GM12878 (cell line): ENCODE results near the gene CDPF1. TPM values are rescaled to one million over a fixed set of nuclear protein-coding genes. Genes with fewer than 3 reads are reported as not detected.

Experiments
- ATAC-seq: fragments of 200-7000 bp; cut with Tn5 transposase; 3 replicates; pipeline ENCODE4 v1.9.1; 2020; ENCODE audit warnings: mild to moderate bottlenecking, moderate library complexity
- BruUV-seq: library from RNA; stranded (reverse); fragments of 400-500 nt; replicated peaks from 2 replicates; lab custom pipeline; 2021; lab: Mats Ljungman, UMichigan
- CTCF ChIA-PET: fragments of 300-600 bp; sonication (Branson Sonifier 250); formaldehyde crosslinking; extraction: SDS; loops from one replicate; lab custom pipeline; 2021; ENCODE audit warnings: inconsistent platforms; lab: Yijun Ruan, JAX
- POLR2A ChIA-PET: fragments of 350-600 bp; formaldehyde crosslinking; extraction: SDS; loops from one replicate; lab custom pipeline; 2021; ENCODE audit warnings: inconsistent platforms; lab: Charles Lee
- RAD21 ChIA-PET: fragments of 300-600 bp; sonication (Branson Sonifier 250); formaldehyde crosslinking; loops from one replicate; lab custom pipeline; 2023; ENCODE audit warnings: antibody characterized with exemption; ENCODE audit not compliant: unreplicated experiment; lab: Charles Lee
- SMC1A ChIA-PET: fragments of 300-600 bp; sonication (Branson Sonifier 250); formaldehyde crosslinking; loops from one replicate; lab custom pipeline; 2023; ENCODE audit not compliant: unreplicated experiment, uncharacterized antibody; lab: Charles Lee
- DNase-seq: peaks from one replicate; pipeline ENCODE4 v3.0.0-alpha.2; 2011; ENCODE audit warnings: low read depth, low spot score
- FAIRE-seq: peaks from 3 replicates; lab custom pipeline; 2011; peaks lifted over from hg19 to GRCh38; lab: Jason Lieb, UNC
- H2AFZ ChIP-seq: 2 replicates; pipeline ENCODE4 v1.6.0; 2011; ENCODE audit warnings: low read depth, low read length, control low read depth; ENCODE audit not compliant: control insufficient read depth
- H3K27ac ChIP-seq: 2 replicates; pipeline ENCODE4 v1.5.1; 2011; ENCODE audit warnings: control low read depth; ENCODE audit not compliant: control insufficient read depth, insufficient read depth
- H3K27me3 ChIP-seq, 2 experiments: replicated peaks in 1 of 2; 2 replicates each; pipeline versions ENCODE4 v1.6.0 to v1.6.1; 2011; ENCODE audit warnings: low read length in 1 of 2; ENCODE audit not compliant: control insufficient read depth in 2 of 2, insufficient read depth in 2 of 2
- H3K36me3 ChIP-seq, 2 experiments: 2 replicates each; pipeline ENCODE4 v1.5.1; 2011; ENCODE audit warnings: low read length in 1 of 2; ENCODE audit not compliant: control insufficient read depth in 2 of 2, insufficient read depth in 2 of 2
- H3K4me1 ChIP-seq: 2 replicates; pipeline ENCODE4 v1.6.1; 2011; ENCODE audit warnings: mild to moderate bottlenecking, low read length, moderate library complexity, mixed read lengths; ENCODE audit not compliant: control insufficient read depth, insufficient read depth
- H3K4me2 ChIP-seq: 2 replicates; pipeline ENCODE4 v1.6.0; 2011; ENCODE audit warnings: control low read depth; ENCODE audit not compliant: control insufficient read depth, insufficient read depth
- H3K4me3 ChIP-seq: fragments of 200-600 bp; sonication (generic); 2 replicates; pipeline ENCODE4 v1.5.1; 2016
- H3K79me2 ChIP-seq: 2 replicates; pipeline ENCODE4 v1.6.0; 2011; ENCODE audit warnings: low read length; ENCODE audit not compliant: control insufficient read depth, insufficient read depth
- H3K9ac ChIP-seq: 2 replicates; pipeline ENCODE4 v1.8.0; 2011; ENCODE audit warnings: low read length, control low read depth, mixed read lengths; ENCODE audit not compliant: control insufficient read depth, insufficient read depth
- H3K9me3 ChIP-seq: replicated peaks from 3 replicates; pipeline ENCODE4 v1.5.1; 2011; ENCODE audit warnings: mild to moderate bottlenecking, low read length; ENCODE audit not compliant: control insufficient read depth, insufficient read depth
- H4K20me1 ChIP-seq: 2 replicates; pipeline ENCODE4 v1.6.0; 2011; ENCODE audit not compliant: control insufficient read depth, insufficient read depth
- CBX5 ChIP-seq: sonication (generic); IDR thresholded peaks from 2 replicates; pipeline ENCODE4 v1.6.1; 2016; ENCODE audit warnings: low read depth, moderate library complexity, mild to moderate bottlenecking, inconsistent platforms
- CREB1 ChIP-seq: IDR thresholded peaks from 2 replicates; pipeline ENCODE4 v1.6.1; 2012; ENCODE audit warnings: low read depth, mild to moderate bottlenecking, inconsistent platforms
- ESRRA ChIP-seq: IDR thresholded peaks from 2 replicates; pipeline ENCODE4 v1.6.1; 2012; ENCODE audit warnings: mild to moderate bottlenecking, low read length, improper control_type of control experiment
- GABPA ChIP-seq: IDR thresholded peaks from 2 replicates; pipeline ENCODE4 v1.6.1; 2014; ENCODE audit warnings: antibody characterized with exemption, low read depth, mild to moderate bottlenecking, inconsistent platforms
- HCFC1 ChIP-seq: fragments of 150-350 bp; IDR thresholded peaks from 2 replicates; pipeline ENCODE4 v1.6.1; 2014; ENCODE audit warnings: low read length
- MTA3 ChIP-seq: IDR thresholded peaks from 2 replicates; pipeline ENCODE4 v1.6.1; 2012; ENCODE audit warnings: low read length, inconsistent platforms, borderline replicate concordance
- NFXL1 ChIP-seq: fragments of 450-650 bp; IDR thresholded peaks from 2 replicates; pipeline ENCODE4 v1.6.1; 2017; ENCODE audit warnings: antibody characterized with exemption, mild to moderate bottlenecking, borderline replicate concordance
- NFYB ChIP-seq: IDR thresholded peaks from 2 replicates; pipeline ENCODE4 v1.6.1; 2011; ENCODE audit warnings: low read depth, mild to moderate bottlenecking, low read length, improper control_type of control experiment, moderate library complexity; ENCODE audit not compliant: insufficient read depth
- NR2F1 ChIP-seq: fragments of 450-650 bp; conservative IDR thresholded peaks from 2 replicates; pipeline ENCODE4 v1.6.1; 2017; ENCODE audit warnings: mild to moderate bottlenecking
- POU2F2 ChIP-seq: IDR thresholded peaks from 3 replicates; pipeline ENCODE4 v1.6.1; 2011; ENCODE audit warnings: low read depth, mild to moderate bottlenecking, low read length, borderline replicate concordance
- RFX5 ChIP-seq: IDR thresholded peaks from 2 replicates; pipeline ENCODE4 v1.6.1; 2011; ENCODE audit warnings: low read depth, low read length, improper control_type of control experiment
- RUNX3 ChIP-seq: IDR thresholded peaks from 2 replicates; pipeline ENCODE4 v1.6.1; 2012; ENCODE audit warnings: low read length, inconsistent platforms
- SPI1 ChIP-seq: IDR thresholded peaks from 2 replicates; pipeline ENCODE4 v1.6.1; 2011; ENCODE audit warnings: low read depth, mild to moderate bottlenecking, low read length, moderate library complexity, borderline replicate concordance; ENCODE audit not compliant: insufficient read depth
- SREBF1 ChIP-seq: IDR thresholded peaks from 2 replicates; pipeline ENCODE4 v1.6.1; 2012; ENCODE audit warnings: mild to moderate bottlenecking, low read length
- SRF ChIP-seq, 2 experiments: IDR thresholded peaks; 2 replicates each; pipeline ENCODE4 v1.6.1; 2011; ENCODE audit warnings: low read depth in 2 of 2, low read length in 2 of 2, mild to moderate bottlenecking in 1 of 2, moderate library complexity in 1 of 2
- WGBS: methylation state at CpG from one replicate; pipeline ENCODE4 v1.1.6; 2016; ENCODE audit warnings: low lambda C conversion rate; ENCODE audit not compliant: insufficient replicate concordance, insufficient coverage; ENCODE audit errors: missing lambda C conversion rate; 5-methylcytosine and 5-hydroxymethylcytosine counted together
- in situ Hi-C: fragments of 300-500 bp; cut with MboI; formaldehyde crosslinking; loops from 9 replicates; pipeline ENCODE4 v1.14.3; 2018; ENCODE audit warnings: mixed read lengths
- intact Hi-C: fragments of 100-400 bp; cut with micrococcal nuclease; formaldehyde crosslinking; loops from one replicate; pipeline ENCODE4 v1.14.2; 2022; ENCODE audit not compliant: unreplicated experiment
- polyA plus RNA-seq, 11 experiments: library from polyadenylated mRNA; depleted of rRNA in 4 of 11; unstranded in 6 of 11; stranded (reverse) in 5 of 11; fragments of >200 nt; fragmentation: Nextera tagmentation in 4 of 11; fragmentation: Illumina TruSeq in 1 of 11; extraction: Ambion mirVana in 4 of 11; extraction: Trizol in 1 of 11; gene quantifications; 1 replicate in 1 of 11; 2 replicates in 10 of 11; pipeline versions ENCODE4 v1.2.1 to v1.2.3, GENCODE V29; 2011 to 2016; ENCODE audit warnings: inconsistent platforms in 2 of 11, missing spikeins in 2 of 11, low read depth in 1 of 11
- total RNA-seq, 4 experiments: library from RNA; depleted of rRNA in 3 of 4; stranded (reverse); fragments of >200 nt in 3 of 4; fragmentation: Illumina TruSeq in 1 of 4; extraction: Trizol in 1 of 4; gene quantifications; 2 replicates each; pipeline versions ENCODE4 v1.2.1 to v1.2.3, GENCODE V29; 2013 to 2021
- TF ChIP-seq, protein P1 (sequence below): fragments of 150-350 bp; IDR thresholded peaks from 2 replicates; pipeline ENCODE4 v1.6.1; 2016; ENCODE audit warnings: low read depth, low read length
- TF ChIP-seq, protein P2 (sequence below), 3 experiments: IDR thresholded peaks in 2 of 3; conservative IDR thresholded peaks in 1 of 3; 2 replicates each; pipeline ENCODE4 v1.5.1; 2011; ENCODE audit warnings: low read depth in 3 of 3, low read length in 3 of 3, mild to moderate bottlenecking in 3 of 3, control low read depth in 2 of 3, moderate library complexity in 2 of 3, inconsistent platforms in 1 of 3, mixed read lengths in 1 of 3; ENCODE audit not compliant: control insufficient read depth in 2 of 3, insufficient read depth in 1 of 3; ENCODE audit errors: extremely low read depth in 1 of 3

Gene CDPF1
- total and polyA plus RNA-seq, 10 of the 15 experiments (the other 5 are each of a cell fraction or from before 2014, with no cell fraction given): 1.0 to 22.4 (median 7.9) TPM

DNA sequence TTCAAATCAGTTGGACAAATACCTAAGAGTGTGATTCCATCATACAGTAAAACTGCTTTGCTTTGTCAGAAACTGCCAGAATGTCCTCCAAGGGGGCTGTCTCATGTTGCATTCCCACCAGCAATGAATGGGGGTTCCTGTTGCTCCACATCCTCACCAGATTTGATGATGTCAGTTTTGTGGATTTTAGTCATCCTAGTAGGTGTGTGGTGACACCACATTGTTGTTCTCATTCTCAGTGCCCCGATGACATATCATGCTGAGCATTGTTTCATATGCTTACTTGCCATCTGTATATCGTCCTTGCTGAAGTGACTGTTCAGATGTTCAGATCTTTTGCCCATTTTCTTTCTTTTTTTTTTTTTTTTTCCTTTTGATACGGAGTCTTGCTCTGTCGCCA, 37.0 kb downstream of the CDPF1 start (continued):
- TF ChIP-seq, protein P1, sequence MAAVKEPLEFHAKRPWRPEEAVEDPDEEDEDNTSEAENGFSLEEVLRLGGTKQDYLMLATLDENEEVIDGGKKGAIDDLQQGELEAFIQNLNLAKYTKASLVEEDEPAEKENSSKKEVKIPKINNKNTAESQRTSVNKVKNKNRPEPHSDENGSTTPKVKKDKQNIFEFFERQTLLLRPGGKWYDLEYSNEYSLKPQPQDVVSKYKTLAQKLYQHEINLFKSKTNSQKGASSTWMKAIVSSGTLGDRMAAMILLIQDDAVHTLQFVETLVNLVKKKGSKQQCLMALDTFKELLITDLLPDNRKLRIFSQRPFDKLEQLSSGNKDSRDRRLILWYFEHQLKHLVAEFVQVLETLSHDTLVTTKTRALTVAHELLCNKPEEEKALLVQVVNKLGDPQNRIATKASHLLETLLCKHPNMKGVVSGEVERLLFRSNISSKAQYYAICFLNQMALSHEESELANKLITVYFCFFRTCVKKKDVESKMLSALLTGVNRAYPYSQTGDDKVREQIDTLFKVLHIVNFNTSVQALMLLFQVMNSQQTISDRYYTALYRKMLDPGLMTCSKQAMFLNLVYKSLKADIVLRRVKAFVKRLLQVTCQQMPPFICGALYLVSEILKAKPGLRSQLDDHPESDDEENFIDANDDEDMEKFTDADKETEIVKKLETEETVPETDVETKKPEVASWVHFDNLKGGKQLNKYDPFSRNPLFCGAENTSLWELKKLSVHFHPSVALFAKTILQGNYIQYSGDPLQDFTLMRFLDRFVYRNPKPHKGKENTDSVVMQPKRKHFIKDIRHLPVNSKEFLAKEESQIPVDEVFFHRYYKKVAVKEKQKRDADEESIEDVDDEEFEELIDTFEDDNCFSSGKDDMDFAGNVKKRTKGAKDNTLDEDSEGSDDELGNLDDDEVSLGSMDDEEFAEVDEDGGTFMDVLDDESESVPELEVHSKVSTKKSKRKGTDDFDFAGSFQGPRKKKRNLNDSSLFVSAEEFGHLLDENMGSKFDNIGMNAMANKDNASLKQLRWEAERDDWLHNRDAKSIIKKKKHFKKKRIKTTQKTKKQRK: no peak
- TF ChIP-seq RFX5 (no peak), GABPA (no peak), SPI1 (no peak), CREB1 (0 out of 2 replicates have a peak, but pooled peaks have one; percentile 52), NR2F1 (no peak), MTA3 (no peak), SRF (IDR thresholded peaks at IDR 0.05; ENCODE audit: low read depth in 2 of 2, low read length in 2 of 2) (no peak), HCFC1 (no peak), ESRRA (no peak)
- TF ChIP-seq, all 136 proteins: peak for 4

DNA sequence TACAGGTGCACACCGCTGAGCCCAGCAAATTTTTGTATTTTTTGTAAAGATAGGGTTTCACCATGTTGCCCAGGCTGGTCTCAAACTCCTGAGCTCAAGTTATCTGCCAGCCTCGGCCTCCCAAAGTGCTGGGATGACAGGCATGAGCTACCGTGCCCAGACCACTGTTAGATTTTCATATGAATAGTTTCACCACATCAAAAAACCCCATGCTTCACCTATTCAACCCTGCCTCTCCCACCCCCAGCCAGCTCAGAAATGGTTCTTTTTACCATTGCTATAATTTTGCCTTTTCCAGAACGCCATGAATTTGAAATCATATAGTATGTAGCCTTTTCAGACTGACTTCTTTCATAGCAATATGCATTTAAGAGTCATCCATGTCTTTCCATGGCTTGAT, 37.9 kb downstream of the CDPF1 start:
- H3K27ac ChIP-seq: no peak overlapping the region
- POLR2A ChIA-PET: no interaction called here
- intact Hi-C loops (no loop called here), in situ Hi-C loops (no loop called here)
- no peak overlapping the region for H3K4me2 ChIP-seq
- ATAC-seq: no peak
- H4K20me1 ChIP-seq: no peaks in the 10 kb centered on the region
- H3K4me1 ChIP-seq: no peaks in the 10 kb centered on the region
- H3K79me2 ChIP-seq: no peaks in the 10 kb centered on the region
- BruUV-seq: no TSS peak
- RAD21 ChIA-PET: no interaction called here
- peaks cover 0 to 9% of the 10 kb centered on the region in 2 experiments; a peak in 2 of 4 replicates for H3K36me3 ChIP-seq
- CTCF ChIA-PET: interaction anchor here (0.7 kb wide), 1 partner anchor 216 kb away, joined by 4 read pairs; no protein-coding TSS in a partner anchor
- WGBS: 19% methylated on average over 4 of the region's 4 CpGs
- DNase-seq: no peak
- H3K9me3 ChIP-seq: peaks cover 2% of the 10 kb centered on the region; the same call in 1 of the 3 replicates
- H3K4me3 ChIP-seq: no peak overlapping the region
- no peak overlapping the region for H3K9ac ChIP-seq
- SMC1A ChIA-PET: interaction anchor here (1.0 kb wide), 1 partner anchor 10 kb away, joined by 4 read pairs; no protein-coding TSS in a partner anchor
- no peak overlapping the region for H2AFZ ChIP-seq
- FAIRE-seq: no peak
- H3K27me3 ChIP-seq: no peaks in the 10 kb centered on the region
- TF ChIP-seq, protein P2, sequence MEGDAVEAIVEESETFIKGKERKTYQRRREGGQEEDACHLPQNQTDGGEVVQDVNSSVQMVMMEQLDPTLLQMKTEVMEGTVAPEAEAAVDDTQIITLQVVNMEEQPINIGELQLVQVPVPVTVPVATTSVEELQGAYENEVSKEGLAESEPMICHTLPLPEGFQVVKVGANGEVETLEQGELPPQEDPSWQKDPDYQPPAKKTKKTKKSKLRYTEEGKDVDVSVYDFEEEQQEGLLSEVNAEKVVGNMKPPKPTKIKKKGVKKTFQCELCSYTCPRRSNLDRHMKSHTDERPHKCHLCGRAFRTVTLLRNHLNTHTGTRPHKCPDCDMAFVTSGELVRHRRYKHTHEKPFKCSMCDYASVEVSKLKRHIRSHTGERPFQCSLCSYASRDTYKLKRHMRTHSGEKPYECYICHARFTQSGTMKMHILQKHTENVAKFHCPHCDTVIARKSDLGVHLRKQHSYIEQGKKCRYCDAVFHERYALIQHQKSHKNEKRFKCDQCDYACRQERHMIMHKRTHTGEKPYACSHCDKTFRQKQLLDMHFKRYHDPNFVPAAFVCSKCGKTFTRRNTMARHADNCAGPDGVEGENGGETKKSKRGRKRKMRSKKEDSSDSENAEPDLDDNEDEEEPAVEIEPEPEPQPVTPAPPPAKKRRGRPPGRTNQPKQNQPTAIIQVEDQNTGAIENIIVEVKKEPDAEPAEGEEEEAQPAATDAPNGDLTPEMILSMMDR (IDR thresholded peaks at IDR 0.05 in 2 of 3, conservative IDR thresholded peaks at IDR 0.05 in 1 of 3; ENCODE audit: control insufficient read depth in 2 of 3, extremely low read depth in 1 of 3, insufficient read depth in 1 of 3, low read depth in 3 of 3, low read length in 3 of 3): no peak
- TF ChIP-seq SREBF1: no peak
- TF ChIP-seq NFXL1: no peak
- TF ChIP-seq POU2F2: no peak
- TF ChIP-seq RUNX3: peak; percentile 29; the same call in 1 of the 2 replicates
- no peak for TF ChIP-seq NFYB
- TF ChIP-seq CBX5: no peak
